Trophoblast cell (in vitro differentiated cells and primary cell): ENCODE data around the gene DGCR6L.
A peak's percentile ranks its signal among the peaks of the same experiment; 100 is the strongest.
"Not testable (repeated sequence)": the region's sequence is repeated elsewhere in the genome, so short reads cannot be mapped to it uniquely, and the experiment has no call there.

Source experiments
- DNase-seq, 2 donors: peaks; one replicate each; pipeline ENCODE4 v3.0.0-alpha.2; 2016
- H2AFZ ChIP-seq: 2 replicates; pipeline ENCODE4 v1.6.1; 2013; ENCODE audit warnings: low read length, moderate library complexity, mild to moderate bottlenecking; ENCODE audit not compliant: insufficient read depth, poor library complexity
- H2AK5ac ChIP-seq: 2 replicates; pipeline ENCODE4 v1.6.1; 2013; ENCODE audit warnings: mild to moderate bottlenecking, low read length
- H2BK120ac ChIP-seq: 2 replicates; pipeline ENCODE4 v1.6.1; 2013; ENCODE audit warnings: low read length, mild to moderate bottlenecking, moderate library complexity; ENCODE audit not compliant: insufficient read depth, poor library complexity
- H2BK12ac ChIP-seq: 2 replicates; pipeline ENCODE4 v1.6.1; 2013; ENCODE audit warnings: mild to moderate bottlenecking, low read length, moderate library complexity
- H2BK5ac ChIP-seq: 2 replicates; pipeline ENCODE4 v1.6.1; 2013; ENCODE audit warnings: low read length, low read depth, moderate library complexity, mild to moderate bottlenecking; ENCODE audit not compliant: poor library complexity
- H3K14ac ChIP-seq: 2 replicates; pipeline ENCODE4 v1.6.1; 2013; ENCODE audit warnings: mild to moderate bottlenecking, low read length
- H3K18ac ChIP-seq: 2 replicates; pipeline ENCODE4 v1.6.1; 2013; ENCODE audit warnings: mild to moderate bottlenecking, low read length
- H3K23ac ChIP-seq: 2 replicates; pipeline ENCODE4 v1.6.1; 2013; ENCODE audit warnings: low read length
- H3K27ac ChIP-seq: 2 replicates; pipeline ENCODE4 v1.5.1; 2013; ENCODE audit warnings: low read depth, mild to moderate bottlenecking, inconsistent platforms, low read length, moderate library complexity
- H3K27me3 ChIP-seq: 2 replicates; pipeline ENCODE4 v1.6.1; 2013; ENCODE audit warnings: inconsistent platforms, mild to moderate bottlenecking, low read length, moderate library complexity; ENCODE audit not compliant: insufficient read depth
- H3K36me3 ChIP-seq, 2 experiments: 1 replicate in 1 of 2; 2 replicates in 1 of 2; pipeline ENCODE4 v1.6.1; 2013; ENCODE audit warnings: low read length in 2 of 2, mild to moderate bottlenecking in 2 of 2, moderate library complexity in 1 of 2; ENCODE audit not compliant: insufficient read depth in 2 of 2, control insufficient read depth in 1 of 2
- H3K4ac ChIP-seq: 2 replicates; pipeline ENCODE4 v1.6.1; 2013; ENCODE audit warnings: low read depth, mild to moderate bottlenecking, low read length, moderate library complexity
- H3K4me1 ChIP-seq, 2 experiments: 1 replicate in 1 of 2; 2 replicates in 1 of 2; pipeline ENCODE4 v1.6.1; 2013; ENCODE audit warnings: low read length in 2 of 2, mild to moderate bottlenecking in 2 of 2, moderate library complexity in 1 of 2; ENCODE audit not compliant: insufficient read depth in 2 of 2, control insufficient read depth in 1 of 2
- H3K4me2 ChIP-seq: 2 replicates; pipeline ENCODE4 v1.6.1; 2013; ENCODE audit warnings: inconsistent platforms, mild to moderate bottlenecking, low read length, moderate library complexity
- H3K4me3 ChIP-seq: 2 replicates; pipeline ENCODE4 v1.5.1; 2013; ENCODE audit warnings: mild to moderate bottlenecking, low read depth, low read length, inconsistent platforms
- H3K79me1 ChIP-seq: one replicate; pipeline ENCODE4 v1.6.1; 2013; ENCODE audit warnings: low read length
- H3K79me2 ChIP-seq: 2 replicates; pipeline ENCODE4 v1.6.1; 2013; ENCODE audit warnings: low read length, mild to moderate bottlenecking; ENCODE audit not compliant: control insufficient read depth, insufficient read depth, poor library complexity
- H3K9ac ChIP-seq: 2 replicates; pipeline ENCODE4 v1.6.1; 2013; ENCODE audit warnings: mild to moderate bottlenecking, low read length
- H3K9me3 ChIP-seq: 2 replicates; pipeline ENCODE4 v1.6.1; 2013; ENCODE audit warnings: low read depth, mild to moderate bottlenecking, control low read depth, inconsistent platforms, low read length; ENCODE audit not compliant: insufficient read depth
- H4K12ac ChIP-seq: 2 replicates; pipeline ENCODE4 v1.6.1; 2013; ENCODE audit warnings: low read depth, mild to moderate bottlenecking, low read length, moderate library complexity
- H4K8ac ChIP-seq: 2 replicates; pipeline ENCODE4 v1.6.1; 2013; ENCODE audit warnings: low read depth, mild to moderate bottlenecking, low read length, moderate library complexity
- H4K91ac ChIP-seq: one replicate; pipeline ENCODE4 v1.6.1; 2013; ENCODE audit warnings: low read depth, mild to moderate bottlenecking, low read length, moderate library complexity
- WGBS: extraction: QIAGEN DNeasy Blood & Tissue Kit; methylation state at CpG from one replicate; pipeline ENCODE4 v1.1.7; 2013; ENCODE audit warnings: missing lambda C conversion rate; ENCODE audit not compliant: insufficient read length, insufficient coverage; ENCODE audit errors: extremely low coverage; 5-methylcytosine and 5-hydroxymethylcytosine counted together

DGCR6L gene

DNA sequence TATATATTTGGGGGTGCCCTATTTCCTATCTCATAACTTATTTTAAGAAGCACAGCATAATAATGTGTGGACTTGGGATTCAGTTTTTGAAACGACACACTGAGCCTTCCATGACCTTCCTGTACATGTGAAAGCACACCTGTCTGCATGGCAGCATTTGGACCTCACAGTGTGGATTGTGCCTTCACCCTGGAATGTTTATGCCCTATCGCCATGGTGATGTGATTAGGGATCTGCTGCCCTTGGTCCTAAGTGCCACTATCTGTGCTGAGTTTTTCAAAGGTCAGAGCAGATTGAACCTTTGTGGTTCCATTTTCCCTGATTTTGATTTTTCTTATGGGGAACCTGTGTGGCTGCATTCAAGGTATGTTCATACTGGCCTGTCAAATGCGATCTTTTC is 17.9 kb upstream of the DGCR6L start:
- not testable (repeated sequence) for H3K14ac ChIP-seq, H3K27ac ChIP-seq, H3K18ac ChIP-seq, H2BK120ac ChIP-seq, H2BK12ac ChIP-seq, H2BK5ac ChIP-seq, H2AFZ ChIP-seq, H3K9me3 ChIP-seq, H4K8ac ChIP-seq, H4K91ac ChIP-seq, H3K4me2 ChIP-seq, H3K79me1 ChIP-seq, H3K4ac ChIP-seq, H3K36me3 ChIP-seq, H2AK5ac ChIP-seq, H4K12ac ChIP-seq, H3K27me3 ChIP-seq, H3K23ac ChIP-seq, H3K4me1 ChIP-seq, DNase-seq, H3K9ac ChIP-seq, H3K4me3 ChIP-seq, H3K79me2 ChIP-seq
- no CpG with 5 or more reads among the region's 3 CpGs for WGBS

DNA sequence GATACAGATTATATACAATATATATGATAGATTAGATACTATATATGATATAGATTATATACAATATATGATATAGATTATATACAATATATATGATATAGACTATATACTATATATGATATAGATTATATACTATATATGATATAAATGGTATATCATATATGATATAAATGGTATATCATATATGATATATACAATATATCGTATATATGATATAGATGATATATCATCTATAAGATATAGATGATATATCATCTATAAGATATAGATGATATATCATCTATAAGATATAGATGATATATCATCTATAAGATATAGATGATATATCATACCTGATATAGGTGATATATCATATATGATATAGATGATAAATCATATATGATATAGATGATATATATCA is 16.7 kb upstream of the DGCR6L start:
- not testable (repeated sequence) for H4K12ac ChIP-seq, H3K79me1 ChIP-seq, H2BK12ac ChIP-seq, H3K79me2 ChIP-seq, H3K9ac ChIP-seq, H3K36me3 ChIP-seq, H3K4me2 ChIP-seq, H4K91ac ChIP-seq, H3K23ac ChIP-seq, H2AFZ ChIP-seq, H3K4ac ChIP-seq, H3K27ac ChIP-seq, H3K4me3 ChIP-seq, H2BK5ac ChIP-seq, H2AK5ac ChIP-seq, H3K27me3 ChIP-seq, H3K9me3 ChIP-seq, DNase-seq, H3K14ac ChIP-seq, H3K4me1 ChIP-seq, H4K8ac ChIP-seq, H2BK120ac ChIP-seq, H3K18ac ChIP-seq
- WGBS: no CpG with 5 or more reads among the region's 1 CpG

DNA sequence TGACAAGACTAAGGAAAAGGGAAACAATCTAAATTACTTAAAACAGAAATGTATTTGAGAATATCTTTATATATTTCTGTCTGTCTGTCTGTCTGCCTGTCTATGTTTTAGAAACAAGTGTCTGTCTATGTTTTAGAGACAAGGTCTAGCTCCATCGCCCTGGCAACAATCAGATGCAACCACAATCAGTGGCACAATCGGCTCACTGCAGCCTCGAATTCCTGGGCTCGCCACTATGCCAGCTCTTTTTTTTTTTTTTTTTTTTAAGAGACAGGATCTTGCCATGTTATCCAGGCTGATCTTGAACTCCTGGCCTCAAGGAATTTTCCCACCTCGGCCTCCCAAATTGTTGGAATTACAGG is 8.7 kb upstream of the DGCR6L start:
- H3K9ac ChIP-seq: not testable (repeated sequence)
- WGBS: no CpG with 5 or more reads among the region's 5 CpGs

DNA sequence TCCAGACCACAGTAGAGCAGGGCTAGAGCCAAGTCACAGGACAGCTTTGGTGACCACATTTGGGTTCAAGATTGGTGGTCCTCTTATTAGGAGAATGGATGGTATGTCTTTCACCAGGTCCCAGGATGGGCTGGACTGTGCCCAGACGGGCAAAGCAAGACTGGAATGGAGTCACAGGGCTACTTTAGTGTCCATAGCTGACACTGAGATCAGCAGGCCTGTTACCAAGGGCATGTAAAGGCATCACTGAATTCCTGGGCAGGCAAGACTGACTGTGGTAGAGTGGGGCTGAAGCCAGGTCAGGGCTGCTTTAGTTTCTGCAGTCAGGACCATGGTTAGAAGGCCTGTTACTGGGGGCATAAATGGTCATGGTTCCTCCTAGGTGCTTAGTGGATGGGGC is 6.1 kb upstream of the DGCR6L start:
- not testable (repeated sequence) for H3K4ac ChIP-seq, H3K36me3 ChIP-seq, H2AK5ac ChIP-seq, H3K79me2 ChIP-seq, H3K4me3 ChIP-seq, H2BK12ac ChIP-seq, H4K12ac ChIP-seq, H2AFZ ChIP-seq, H3K4me1 ChIP-seq, H3K9ac ChIP-seq, H3K9me3 ChIP-seq, H3K18ac ChIP-seq, H3K23ac ChIP-seq, H3K27ac ChIP-seq, H3K4me2 ChIP-seq, H3K79me1 ChIP-seq, H4K8ac ChIP-seq, DNase-seq, H4K91ac ChIP-seq, H3K14ac ChIP-seq, H2BK120ac ChIP-seq, H3K27me3 ChIP-seq, H2BK5ac ChIP-seq
- no CpG with 5 or more reads among the region's 1 CpG for WGBS

More for the DNA sequence above, 8.7 kb upstream of the DGCR6L start:
- not testable (repeated sequence) for H4K8ac ChIP-seq, H3K4ac ChIP-seq, H4K91ac ChIP-seq, H2BK120ac ChIP-seq, H3K79me1 ChIP-seq, H3K4me3 ChIP-seq, H3K4me1 ChIP-seq, H2BK12ac ChIP-seq, H4K12ac ChIP-seq, H3K23ac ChIP-seq, H3K79me2 ChIP-seq, H3K4me2 ChIP-seq, H2AK5ac ChIP-seq, H3K27ac ChIP-seq, H2AFZ ChIP-seq, H3K14ac ChIP-seq, H3K18ac ChIP-seq, H2BK5ac ChIP-seq, H3K36me3 ChIP-seq, H3K27me3 ChIP-seq, H3K9me3 ChIP-seq
- DNase-seq: peak; percentile 12 to 52

DNA sequence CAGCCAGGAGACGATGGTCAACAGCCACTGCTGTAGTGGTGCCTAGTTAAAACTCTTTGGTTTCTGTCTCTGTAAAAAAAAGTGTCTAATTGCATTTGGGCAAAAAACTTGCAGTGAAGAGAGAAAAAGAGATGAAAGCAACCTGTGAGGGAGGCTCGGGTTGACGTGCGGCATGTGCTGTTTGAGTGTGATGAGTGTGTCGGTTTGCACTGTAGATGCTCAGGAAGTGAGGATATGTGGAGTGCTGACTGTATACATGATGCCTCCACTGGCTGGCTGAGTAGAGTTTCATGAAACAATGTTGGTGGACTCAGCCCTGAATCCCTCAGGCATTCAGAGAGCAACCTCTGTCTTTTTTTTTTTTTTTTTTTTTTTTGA is 4.3 kb upstream of the DGCR6L start:
- Histone ChIP-seq H3K4me3 (no peak overlapping the region), H2BK12ac (no peak overlapping the region), H3K14ac (no peak overlapping the region), H3K9ac (no peak overlapping the region), H3K18ac (no peak overlapping the region), H3K36me3 (no peaks in the 10 kb centered on the region), H2BK120ac (no peak overlapping the region), H4K8ac (no peak overlapping the region), H3K23ac (no peak overlapping the region), H3K9me3 (no peaks in the 10 kb centered on the region), H3K4me2 (no peak overlapping the region), H4K12ac (no peak overlapping the region), H2AK5ac (no peak overlapping the region), H4K91ac (no peak overlapping the region), H2AFZ (no peak overlapping the region), H3K4ac (no peak overlapping the region), H3K4me1 (peaks cover 5 to 9% of the 10 kb centered on the region in 2 experiments), H3K27ac (no peak overlapping the region), H3K79me1 (peaks cover 10% of the 10 kb centered on the region), H3K79me2 (peaks cover 12% of the 10 kb centered on the region), H2BK5ac (no peak overlapping the region), H3K27me3 (no peaks in the 10 kb centered on the region)
- no peak for DNase-seq
- no CpG with 5 or more reads among the region's 5 CpGs for WGBS
